GM12872 (cell line): ENCODE measurements around the gene SERPINA6.

Experiments
- CTCF ChIP-seq: IDR thresholded peaks from 3 replicates; pipeline ENCODE4 v1.5.1; 2011; ENCODE audit warnings: low read depth, mild to moderate bottlenecking, low read length, moderate library complexity; ENCODE audit not compliant: insufficient read depth

SERPINA6 gene, protein sequence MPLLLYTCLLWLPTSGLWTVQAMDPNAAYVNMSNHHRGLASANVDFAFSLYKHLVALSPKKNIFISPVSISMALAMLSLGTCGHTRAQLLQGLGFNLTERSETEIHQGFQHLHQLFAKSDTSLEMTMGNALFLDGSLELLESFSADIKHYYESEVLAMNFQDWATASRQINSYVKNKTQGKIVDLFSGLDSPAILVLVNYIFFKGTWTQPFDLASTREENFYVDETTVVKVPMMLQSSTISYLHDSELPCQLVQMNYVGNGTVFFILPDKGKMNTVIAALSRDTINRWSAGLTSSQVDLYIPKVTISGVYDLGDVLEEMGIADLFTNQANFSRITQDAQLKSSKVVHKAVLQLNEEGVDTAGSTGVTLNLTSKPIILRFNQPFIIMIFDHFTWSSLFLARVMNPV

DNA sequence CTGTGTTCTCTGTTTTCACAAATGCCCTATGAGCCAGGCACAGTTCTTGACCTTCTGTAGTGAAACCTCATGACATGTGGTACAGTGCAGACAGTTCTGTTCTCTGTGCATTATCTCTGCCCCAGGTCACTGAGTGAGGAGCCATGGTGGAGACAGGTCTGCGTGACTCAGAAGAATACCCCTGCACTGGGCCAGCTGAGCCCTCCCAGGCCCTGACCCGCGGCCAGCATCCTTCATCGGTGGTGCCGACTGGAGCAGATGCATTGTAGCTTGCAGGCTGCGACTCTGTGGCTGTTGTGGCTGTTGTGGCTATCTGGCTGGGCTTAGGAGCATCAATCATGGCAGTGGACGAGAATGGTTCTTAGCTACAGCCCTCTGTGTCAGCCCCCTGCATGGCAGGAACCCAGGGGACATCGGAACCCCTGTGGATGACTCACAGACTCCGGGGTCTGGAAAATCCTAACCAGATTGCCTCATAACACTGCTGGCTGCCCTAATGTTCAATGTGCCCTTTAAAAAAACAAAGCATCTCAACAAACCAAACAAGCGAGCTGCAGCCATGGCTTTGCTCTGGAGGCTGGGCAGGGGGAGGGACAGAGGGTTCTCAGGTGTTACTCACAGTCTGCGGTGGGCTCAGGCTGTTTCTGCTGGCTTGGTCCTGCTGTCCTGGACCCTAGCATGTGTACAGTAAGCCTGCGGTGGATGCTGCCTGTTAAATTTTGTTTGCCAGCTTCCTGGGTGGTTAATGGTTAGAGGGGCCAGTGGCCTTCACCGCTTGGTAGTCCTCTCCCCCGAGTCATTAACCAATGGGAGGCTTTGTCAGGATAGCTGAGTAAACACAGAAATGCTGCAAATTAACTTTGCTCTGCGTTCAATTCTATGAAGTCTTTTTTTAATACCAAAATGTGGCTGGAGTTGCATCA, at the start of gene SERPINA6:
TSS of gene SERPINA6 (minus strand) at position 689 of the 923 bp plus-strand sequence. CDS start 8,688 bp downstream, outside the sequence.
- no peak for TF ChIP-seq CTCF

DNA sequence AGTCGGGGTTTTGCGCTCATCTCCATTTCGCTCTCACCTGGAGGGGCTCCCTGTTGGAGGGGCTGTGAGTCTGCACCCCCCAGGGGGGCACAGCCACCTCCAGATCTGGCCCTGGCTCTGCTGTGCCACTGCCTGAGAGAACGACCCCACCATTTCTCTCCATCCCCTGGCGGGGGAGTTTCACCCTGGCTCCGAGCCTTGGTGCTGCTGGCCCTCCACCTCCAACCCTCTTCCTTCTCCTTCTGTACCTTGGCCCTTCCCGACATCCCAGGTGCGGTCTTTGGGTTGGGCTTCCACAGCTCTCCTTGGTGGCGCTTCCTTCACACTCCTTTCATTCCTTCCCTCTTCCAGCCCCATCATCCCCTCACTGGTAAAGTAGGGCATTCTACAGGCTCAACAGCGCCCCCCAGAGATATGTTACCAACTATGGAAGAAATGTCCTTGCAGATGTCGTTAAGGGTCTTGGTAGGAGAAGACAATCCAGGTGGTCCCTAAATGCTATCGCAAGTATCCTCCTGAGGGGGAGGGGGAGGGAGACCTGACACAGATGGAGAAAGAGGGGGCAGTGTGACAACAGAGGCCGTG, 49.0 kb upstream of the SERPINA6 start:
- 0 out of 3 replicates have a peak, but pooled peaks have one; percentile 17 for TF ChIP-seq CTCF

DNA sequence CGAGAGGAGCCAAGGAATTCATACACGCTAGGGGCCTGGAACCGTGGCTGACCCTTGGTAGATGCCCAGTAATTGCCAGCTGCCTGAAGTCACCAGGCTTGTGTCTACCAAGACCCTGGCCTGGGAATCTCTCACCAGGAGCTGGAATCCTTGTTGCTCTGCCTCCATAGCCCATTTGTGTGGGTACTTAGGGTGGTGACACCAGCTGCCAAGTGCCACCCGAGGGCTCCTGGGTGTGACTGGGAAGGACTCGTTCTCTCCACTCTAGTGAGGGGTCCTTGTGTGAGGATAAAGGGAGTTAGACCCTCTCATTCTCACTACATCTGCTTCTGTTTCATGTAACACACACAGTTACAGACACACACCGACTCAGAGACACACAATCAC, 47.4 kb upstream of the SERPINA6 start:
- no peak for TF ChIP-seq CTCF

- no peak for TF ChIP-seq CTCF
Observed at GRCh38 chr14:94368956-94369355, 45.8 kb upstream of the SERPINA6 start.

- TF ChIP-seq CTCF, result no peak
Observed at GRCh38 chr14:94368243-94368590, 45.1 kb upstream of the SERPINA6 start.

GRCh38 chr14:94367347-94368242, 44.5 kb upstream of the SERPINA6 start:
- no peak for TF ChIP-seq CTCF
